HG03066 (cell line): ENCODE results near the gene FAM50A.

ENCODE experiments used
- ATAC-seq: cut with Tn5 transposase; IDR thresholded peaks from one replicate; pipeline ENCODE4 v1.9.1; 2021; ENCODE audit warnings: low read depth; ENCODE audit not compliant: unreplicated experiment

Gene FAM50A

DNA sequence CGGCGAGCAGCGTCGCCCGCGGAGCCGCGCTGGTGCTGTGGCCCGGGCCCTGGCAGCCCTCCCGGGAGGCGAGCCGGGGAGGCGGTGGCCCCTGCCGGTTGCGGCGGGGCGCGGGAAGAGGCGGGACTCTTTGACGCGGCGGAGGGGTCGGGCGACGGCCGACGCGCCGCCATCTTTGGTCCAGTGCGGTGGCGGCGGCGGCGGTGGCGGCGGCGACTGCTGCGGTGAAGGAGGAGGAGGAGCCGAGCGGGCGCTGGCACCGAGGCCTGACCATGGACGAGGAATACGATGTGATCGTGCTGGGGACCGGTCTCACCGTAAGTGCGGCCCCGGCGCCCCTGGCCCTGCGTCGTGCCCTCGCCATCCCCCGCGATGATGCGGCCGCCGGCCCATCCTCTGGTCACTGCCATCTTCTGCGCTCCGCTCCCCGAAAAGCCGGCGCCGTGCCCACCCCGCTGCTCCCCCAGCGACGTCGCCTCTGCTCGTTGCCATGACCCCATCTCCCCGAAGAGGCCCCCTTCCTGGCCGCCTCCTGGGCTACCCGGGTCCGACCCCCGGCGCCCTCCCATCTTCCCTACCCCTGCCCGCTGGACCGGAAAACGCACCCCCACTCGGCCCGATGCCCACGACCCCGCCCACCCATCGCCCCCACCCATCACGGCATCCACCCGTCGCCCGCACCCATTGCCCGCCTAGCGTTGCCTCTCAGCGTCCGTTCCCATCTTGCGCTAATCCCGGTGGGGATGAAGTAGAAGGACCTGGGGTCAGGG, 6.8 kb upstream of the FAM50A start, which contains the start of gene GDI1:
GDI1 (plus strand) TSS at position 172 of the 770 bp plus-strand sequence; CDS start at position 273, 101 bp downstream.
- ATAC-seq = no peak

DNA sequence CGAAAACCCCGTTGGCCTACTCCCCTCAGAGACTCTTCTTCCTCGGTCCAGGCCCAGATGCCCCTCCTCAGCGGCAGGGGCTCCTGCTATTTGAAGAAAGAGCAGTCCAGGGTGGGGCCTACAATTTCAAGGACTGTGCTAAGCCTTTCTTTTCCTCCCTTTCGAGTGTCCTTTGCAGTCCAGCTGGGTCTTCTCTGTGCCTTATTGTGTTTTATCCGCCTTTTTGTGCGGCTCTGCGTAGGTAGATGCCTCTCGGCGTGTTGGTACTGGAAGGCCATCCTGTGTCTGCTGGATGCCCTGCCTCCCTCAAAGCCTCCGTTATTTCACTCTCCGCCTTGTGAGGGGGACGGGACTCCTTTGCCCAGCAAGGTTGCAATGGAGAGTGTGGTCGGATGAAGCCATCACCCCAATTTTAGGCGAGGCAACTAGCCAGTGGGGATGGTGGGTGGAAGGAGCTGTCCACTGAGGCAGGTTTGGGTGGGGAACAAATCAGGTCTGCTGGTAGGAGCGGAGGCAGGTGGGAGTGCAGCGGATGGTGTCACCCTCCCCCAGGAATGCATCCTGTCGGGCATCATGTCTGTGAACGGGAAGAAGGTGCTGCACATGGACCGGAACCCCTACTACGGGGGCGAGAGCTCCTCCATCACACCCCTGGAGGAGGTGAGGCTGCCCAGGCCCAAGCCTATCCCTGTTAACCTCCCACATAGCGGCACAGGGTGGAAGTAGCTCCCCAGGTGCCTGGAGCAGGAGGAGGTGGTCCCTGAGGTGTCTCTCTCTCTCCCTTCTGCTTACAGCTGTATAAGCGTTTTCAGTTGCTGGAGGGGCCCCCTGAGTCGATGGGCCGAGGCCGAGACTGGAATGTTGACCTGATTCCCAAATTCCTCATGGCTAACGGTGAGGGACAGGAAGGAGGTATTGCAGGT, 5.7 kb upstream of the FAM50A start:
- ATAC-seq = no peak

DNA sequence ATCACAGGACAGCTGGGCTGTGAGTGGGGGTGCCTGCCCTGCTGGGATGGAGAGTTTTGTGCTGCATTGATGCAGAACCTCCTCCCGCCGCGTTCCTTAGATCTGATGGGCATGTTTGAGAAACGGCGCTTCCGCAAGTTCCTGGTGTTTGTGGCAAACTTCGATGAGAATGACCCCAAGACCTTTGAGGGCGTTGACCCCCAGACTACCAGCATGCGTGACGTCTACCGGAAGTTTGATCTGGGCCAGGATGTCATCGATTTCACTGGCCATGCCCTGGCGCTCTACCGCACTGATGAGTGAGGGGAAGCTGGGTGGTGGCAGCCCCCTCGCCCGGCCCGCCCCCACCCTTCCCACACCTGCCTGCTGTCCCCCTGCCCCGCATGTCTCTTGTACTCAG, 4.1 kb upstream of the FAM50A start:
- no peak for ATAC-seq

DNA sequence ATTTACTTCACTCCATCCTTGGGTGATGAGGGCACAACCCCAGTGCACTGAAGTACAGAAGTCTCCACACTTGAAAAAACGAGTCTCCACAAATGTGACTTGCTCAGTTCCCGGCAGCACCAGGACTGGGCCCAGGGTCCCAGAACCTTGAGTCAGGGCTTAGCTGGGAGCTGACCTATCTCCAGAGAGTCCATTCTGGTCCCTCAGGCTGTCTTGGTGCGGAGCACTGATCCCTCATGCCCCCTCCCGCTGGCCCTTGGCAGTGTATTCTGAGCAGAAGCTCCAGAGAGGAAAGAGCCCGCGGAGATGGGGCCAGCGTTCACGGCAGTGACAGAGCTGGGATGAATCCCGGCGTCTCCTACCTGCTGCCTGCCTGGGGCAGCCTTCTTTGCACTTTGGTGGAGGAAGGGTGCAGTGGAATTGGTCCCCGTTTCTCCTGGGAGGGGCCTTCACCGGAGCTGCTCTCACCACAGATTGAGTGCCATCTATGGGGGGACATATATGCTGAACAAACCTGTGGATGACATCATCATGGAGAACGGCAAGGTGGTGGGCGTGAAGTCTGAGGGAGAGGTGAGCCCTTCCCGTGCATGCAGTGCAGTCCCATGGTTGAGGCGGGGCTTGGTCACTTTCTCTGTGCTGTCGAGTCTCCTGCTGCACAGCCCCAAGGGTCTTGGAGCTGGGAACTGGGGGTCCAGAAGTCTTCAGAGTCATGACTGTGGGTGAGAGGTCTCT, 3.2 kb upstream of the FAM50A start:
- no peak for ATAC-seq

DNA sequence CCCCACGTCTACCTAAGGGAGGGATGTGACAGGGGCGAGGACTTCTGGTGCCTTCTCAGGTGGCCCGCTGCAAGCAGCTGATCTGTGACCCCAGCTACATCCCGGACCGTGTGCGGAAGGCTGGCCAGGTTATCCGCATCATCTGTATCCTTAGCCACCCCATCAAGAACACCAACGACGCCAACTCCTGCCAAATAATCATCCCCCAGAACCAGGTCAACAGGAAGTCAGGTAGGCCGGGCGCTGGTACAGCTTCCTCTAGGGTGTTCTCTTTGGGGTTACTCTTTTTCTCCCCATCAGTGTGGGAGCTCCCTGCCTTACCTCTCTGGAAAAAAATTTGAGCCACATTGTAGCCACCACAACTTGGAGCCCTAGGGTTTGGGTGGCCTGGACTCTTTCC, 2.4 kb upstream of the FAM50A start:
- ATAC-seq = no peak

DNA sequence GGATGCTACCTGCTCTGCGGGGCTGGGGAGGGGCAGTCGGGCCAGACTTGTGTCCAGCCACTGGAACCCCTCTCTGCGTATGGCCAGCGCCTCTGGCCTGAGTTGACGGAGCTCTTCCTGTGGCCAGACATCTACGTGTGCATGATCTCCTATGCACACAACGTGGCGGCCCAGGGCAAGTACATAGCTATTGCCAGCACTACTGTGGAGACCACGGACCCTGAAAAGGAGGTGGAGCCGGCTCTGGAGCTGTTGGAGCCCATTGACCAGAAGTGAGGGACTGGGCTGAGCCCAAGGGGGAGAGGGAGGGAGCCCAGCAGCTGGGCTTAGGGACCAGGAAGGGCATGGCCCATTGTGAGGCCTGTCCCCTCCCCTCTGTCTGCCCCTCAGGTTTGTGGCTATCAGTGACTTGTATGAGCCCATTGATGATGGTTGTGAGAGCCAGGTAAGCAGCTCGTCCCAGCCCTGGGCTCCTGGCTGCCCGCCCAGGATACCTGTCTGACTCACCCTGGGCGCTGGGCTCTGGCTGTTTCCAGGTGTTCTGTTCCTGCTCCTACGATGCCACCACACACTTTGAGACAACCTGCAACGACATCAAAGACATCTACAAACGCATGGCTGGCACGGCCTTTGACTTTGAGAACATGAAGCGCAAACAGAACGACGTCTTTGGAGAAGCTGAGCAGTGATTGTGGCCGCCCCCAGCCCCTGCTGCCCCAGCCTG, 1.8 kb upstream of the FAM50A start:
- no peak for ATAC-seq

DNA sequence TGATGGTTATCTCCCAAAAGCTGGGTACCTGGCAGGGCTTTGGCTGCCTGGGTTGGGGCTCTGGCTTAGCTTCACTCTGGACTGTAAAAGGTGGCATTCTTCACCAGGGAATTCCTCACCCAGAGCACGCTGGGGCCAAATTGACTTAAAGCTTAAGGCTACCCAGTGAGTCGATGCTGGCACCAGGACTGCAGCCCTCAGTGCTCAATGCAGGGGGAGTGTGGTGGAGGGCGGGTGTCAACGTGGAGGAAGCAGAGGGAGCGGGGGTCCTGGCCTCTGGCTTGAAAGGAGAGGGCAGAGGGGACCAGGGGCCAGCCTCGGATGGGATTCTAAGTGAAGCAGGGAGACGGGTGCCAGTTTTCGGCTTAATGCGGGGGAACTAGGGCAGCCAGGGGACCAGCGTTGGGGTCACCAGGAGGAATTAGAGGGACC, 446 bp upstream of the FAM50A start:
- no peak for ATAC-seq

DNA sequence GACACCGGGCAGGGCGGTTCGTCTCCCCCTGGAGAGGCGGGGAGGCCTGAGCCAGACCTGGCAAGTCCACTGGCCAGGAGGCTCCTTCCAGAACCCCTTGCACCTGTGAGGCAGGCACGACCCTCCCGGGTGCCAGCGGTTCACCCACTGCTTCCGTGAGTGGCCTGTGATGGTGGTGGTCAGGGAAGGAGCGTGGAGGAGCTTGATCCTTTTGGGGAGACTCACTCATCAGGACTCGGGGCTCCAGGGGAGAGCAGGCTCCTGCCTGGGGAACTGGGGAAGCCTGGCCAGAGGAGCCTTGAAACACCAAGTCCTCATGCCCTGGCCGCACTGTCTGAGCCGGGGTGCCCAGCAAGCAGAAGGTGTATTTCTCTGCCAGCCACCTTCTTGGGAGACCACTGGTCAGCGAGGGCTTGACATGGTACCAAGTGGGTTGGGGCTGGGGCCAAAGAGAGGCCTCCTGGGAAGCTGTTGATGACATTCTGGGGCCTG, 860 bp downstream of the FAM50A start:
- ATAC-seq = no peak

DNA sequence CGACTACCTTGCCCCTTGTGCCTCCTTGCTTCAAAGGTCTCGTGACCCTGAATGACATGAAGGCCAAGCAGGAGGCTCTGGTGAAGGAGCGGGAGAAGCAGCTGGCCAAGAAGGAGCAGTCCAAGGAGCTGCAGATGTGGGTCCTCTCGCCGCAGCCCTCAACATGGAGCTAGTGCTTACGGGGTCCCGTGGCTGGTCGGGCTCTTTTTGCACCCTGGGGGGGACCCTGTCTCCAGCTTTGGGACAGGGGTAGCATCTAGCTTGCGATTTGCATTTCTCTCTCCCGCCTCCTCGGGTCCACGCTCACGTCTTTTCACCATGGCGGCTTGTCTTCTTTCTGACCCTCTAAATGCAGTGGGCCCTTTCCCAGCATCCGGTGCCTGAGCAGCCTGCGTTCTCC, 1.8 kb downstream of the FAM50A start:
- no peak for ATAC-seq

DNA sequence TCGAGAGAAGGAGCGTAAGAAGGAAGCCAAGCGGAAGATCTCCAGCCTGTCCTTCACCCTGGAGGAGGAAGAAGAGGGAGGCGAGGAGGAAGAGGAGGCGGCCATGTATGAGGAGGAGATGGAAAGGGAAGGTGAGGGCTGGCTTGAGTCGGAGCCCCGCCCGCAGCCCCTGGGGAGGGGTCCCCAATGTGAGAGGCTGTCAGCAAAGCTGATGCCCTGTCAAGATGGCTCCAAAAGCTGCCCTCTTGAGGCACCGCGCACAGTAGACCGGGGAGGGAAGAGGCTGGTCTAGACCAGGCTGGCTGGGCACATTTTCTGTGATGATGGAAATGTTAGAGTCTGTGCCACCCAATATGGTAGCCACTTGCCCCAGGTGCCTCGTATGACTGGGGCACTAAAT, 2.5 kb downstream of the FAM50A start:
- ATAC-seq = no peak

DNA sequence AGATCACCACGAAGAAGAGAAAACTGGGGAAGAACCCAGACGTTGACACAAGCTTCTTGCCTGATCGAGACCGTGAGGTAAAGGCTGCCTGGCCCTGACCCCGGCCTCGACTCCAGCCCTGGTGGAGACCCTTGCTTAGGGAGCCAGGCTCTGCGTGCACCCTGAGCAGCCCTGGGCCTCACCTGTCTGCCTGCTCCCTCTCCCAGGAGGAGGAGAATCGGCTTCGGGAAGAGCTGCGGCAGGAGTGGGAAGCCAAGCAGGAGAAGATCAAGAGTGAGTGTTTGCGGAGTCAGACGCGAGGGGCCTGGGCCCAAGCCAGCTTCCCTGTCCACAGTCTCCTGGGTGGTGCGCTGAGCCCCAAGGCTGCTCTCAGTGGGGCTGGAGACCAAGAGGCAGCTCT, 4.5 kb downstream of the FAM50A start:
- no peak for ATAC-seq

DNA sequence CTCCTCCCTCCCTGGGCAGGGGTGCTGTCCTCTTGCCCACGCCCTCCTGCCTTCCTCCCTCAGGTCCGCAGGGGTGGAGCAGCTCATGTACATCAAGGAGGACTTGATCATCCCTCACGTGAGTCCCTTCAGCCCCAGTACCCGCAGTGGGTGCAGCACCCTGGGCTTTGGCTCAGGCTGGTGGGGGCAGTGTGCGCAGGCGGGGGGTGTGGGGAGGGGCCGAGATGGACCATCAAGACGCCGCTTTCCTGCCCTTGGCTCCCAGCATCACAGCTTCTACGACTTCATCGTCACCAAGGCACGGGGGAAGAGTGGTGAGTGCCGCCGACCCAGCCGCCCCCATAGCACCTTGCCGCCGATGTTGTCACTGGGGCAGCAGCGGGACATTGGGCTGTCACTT, 5.7 kb downstream of the FAM50A start:
- no peak for ATAC-seq

DNA sequence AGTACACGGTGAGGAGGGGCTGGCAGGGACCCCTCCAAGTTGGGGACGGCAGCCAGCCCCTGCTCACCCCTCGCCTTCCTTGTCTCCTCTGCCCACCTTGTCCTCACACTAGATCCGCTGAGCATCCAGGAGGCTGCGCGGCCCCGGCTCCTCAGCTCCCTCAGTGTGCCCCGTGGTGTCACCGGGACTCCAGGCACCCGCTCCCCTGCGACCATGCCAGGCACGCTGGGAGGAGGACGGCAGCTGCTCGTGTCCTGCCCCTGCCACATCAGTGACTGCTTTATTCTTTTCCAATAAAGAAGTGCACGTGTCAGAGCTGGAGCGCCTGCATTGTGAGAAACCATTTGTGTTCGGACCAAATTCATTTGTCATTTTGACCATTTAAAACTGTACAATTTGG, 6.4 kb downstream of the FAM50A start:
- ATAC-seq = no peak

DNA sequence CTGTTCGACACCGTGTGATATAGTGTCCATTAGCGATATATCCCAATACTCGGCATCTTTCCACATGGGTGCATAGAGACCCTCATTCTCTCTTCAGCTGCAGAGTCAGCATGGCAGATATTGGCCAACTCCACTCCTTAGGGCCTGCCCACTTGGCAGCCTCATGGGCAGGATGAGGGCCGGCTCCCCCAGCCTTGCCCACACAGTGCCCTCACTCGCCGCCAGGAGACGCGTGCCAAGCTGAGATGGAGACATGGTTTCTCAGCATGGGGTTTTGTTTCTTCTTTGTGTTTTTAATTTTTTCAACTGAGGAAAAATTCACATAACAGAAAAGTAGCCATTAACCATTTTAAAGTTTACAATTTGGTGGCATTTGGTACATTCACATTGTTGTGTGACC, 8.9 kb downstream of the FAM50A start:
- no peak for ATAC-seq

DNA sequence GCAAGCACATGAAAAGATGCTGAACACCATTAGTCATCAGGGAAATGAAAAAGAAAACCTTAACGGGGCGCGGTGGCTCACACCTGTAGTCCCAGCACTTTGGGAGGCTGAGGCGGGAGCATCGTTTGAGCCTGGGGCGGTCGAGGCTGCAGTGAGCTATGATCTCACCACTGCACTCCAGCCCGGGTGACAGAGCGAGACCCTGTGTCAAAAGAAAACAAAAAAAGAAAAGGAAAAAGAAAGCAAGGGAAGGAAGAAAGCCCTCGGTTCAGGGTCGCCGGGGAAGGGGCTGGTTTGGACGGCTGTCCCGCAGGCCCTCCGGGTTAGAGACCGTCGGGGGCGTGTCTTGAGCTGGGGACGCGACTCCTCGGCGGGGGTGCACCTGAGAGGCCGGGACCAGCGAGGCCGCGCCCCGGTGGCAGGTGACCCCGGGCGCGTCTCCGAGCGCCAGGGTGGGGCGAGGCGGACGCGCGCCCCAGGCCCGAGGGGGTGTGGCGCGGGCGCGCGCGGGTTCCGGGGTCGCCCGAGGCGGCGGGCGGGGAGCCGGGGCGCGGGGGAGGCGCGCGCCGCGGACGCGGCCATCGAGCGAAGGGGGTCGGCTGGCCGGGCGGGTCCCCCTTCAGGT, 13.7 kb downstream of the FAM50A start:
- ATAC-seq = peak; percentile 61

DNA sequence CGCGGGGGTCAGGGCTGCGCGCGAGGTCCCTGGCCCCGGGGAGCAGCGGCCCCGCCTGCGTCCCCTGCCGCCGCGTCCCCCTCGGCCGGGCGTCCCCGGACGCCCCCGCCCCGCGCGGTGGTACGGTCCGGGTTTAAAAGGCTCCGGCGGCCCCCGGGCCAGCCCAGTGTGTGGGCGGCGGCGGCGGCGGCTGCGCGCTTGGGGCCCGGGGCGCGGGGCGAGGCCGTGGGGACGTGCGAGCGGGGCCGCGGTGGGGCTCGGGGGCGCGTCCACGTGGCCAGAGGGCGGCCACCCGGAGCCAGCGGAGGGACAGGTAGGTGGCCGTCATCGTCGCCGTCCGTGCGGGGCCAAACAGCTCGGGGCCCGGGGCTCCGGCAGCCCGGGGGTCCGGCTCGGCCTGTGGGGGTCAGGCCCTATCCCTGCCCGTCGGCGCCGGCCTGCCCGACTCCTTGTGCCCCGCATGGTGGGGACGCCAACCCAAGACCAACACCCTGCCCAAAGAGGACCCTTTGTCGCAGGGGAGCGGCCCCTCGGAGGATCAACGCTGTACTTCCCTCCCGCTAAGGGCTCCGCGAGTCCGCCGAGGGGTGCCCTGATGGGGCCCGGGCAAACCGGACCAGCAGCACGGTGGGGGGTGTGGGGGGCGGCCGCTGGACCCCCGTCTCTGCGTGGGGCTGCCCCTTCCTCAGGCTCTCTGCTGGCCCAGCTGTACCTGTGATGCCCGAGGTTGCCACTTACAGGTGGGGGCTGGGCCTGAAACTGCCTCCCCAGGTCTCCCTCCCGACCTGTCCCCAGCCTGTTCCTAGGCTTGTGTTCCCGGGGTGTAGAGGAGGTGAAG, 14.4 kb downstream of the FAM50A start, which contains the start of gene PLXNA3:
PLXNA3 (plus strand) TSS at position 166 of the 838 bp plus-strand sequence. CDS start 1,903 bp downstream, outside the sequence.
- peak; percentile 57 for ATAC-seq

DNA sequence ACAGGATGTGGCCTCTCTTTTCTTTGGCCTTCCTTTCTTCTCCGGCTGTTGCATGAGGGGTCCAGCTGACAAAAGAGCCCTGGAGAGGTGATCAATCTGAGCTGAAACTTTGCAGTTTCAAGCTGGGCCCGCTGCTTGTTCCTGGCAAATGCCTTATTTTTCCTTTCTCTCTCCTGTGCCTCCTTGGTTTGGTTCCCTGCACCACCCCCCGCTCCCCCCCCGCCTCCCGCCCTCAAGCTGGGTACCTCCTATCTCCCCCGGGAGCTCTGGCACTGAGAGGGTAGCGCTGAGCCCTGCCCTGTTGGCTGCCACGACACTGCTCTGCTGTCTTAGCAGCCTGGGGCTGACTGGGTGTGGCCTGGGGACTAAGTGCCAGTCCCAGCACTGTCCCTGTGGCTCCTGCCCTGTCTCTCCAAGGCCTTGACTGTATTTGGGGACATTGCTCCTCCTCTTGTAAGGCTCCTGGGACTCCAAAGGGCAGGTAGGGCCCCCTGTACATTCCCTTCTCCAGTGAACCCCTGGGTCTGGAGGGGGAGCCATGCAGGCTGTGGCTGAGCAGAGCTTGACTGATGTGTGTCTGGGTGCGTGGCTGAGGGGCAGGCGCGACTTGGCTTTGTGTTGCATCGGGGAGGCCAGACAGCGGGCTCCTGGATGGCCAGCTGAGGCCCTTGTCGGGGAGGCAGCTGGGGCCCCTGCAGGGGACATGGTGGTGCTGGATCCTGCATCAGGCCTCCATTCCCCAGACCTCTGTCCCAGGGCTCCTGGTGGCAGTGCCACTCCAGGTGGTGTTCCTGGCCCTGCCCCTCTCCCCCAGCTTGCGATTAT, 15.2 kb downstream of the FAM50A start:
- ATAC-seq = no peak

DNA sequence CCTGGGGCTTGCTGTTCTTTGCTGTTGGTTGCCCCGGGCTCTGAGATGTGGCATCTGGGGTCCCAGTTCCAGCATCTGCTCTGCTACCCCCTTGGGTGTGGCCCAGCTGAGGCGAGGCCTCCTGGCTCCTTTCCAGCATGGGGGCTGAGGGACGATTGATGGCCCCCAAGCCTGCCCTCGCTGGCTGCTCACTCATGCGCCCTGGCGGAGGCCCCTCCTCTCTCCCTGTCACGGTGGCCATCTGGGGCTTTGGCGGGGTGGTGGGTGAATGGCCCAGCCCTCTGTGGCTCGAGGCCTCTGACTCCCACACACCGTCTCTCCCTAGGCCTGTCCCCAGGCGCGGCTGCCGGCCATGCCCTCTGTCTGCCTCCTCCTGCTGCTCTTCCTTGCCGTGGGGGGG, 15.9 kb downstream of the FAM50A start:
- ATAC-seq = no peak
